Sigmoid colon (tissue), 7 donors: ENCODE data around the gene DNAJC5. TPM values are rescaled to one million over a fixed set of nuclear protein-coding genes. Genes with fewer than 3 reads are reported as not detected.
"Not testable (repeated sequence)": the region's sequence is repeated elsewhere in the genome, so short reads cannot be mapped to it uniquely, and the experiment has no call there.

ENCODE experiments used
- DNase-seq: peaks from one replicate; pipeline ENCODE4 v3.0.0-alpha.2; 2019
- H3K27ac ChIP-seq, 4 donors: fragments of 200-600 bp; sonication (generic); one replicate each; pipeline ENCODE4 v1.5.1; 2016 to 2019; ENCODE audit warnings: mild to moderate bottlenecking in 1 of 4
- H3K27me3 ChIP-seq, 3 donors: fragments of 200-600 bp; sonication (generic); one replicate each; pipeline ENCODE4 v1.5.1; 2019; ENCODE audit warnings: mild to moderate bottlenecking in 1 of 3
- H3K36me3 ChIP-seq, 4 donors: fragments of 200-600 bp; sonication (generic); one replicate each; pipeline ENCODE4 v1.5.1; 2016 to 2019
- H3K4me1 ChIP-seq, 4 donors: fragments of 200-600 bp; sonication (generic); one replicate each; pipeline ENCODE4 v1.5.1; 2017 to 2019
- H3K4me3 ChIP-seq, 4 donors: fragments of 200-600 bp; sonication (generic); one replicate each; pipeline ENCODE4 v1.5.1; 2017 to 2019; ENCODE audit warnings: mild to moderate bottlenecking in 2 of 4, moderate library complexity in 1 of 4
- H3K9me3 ChIP-seq, 4 donors: fragments of 200-600 bp in 3 of 4; sonication (generic) in 3 of 4; one replicate each; pipeline versions ENCODE4 v1.5.1 to v1.6.1; 2013 to 2019
- CTCF ChIP-seq, 4 experiments: fragments of 450-650 bp in 3 of 4; fragments of 200-600 bp in 1 of 4; IDR thresholded peaks; one replicate each; pipeline ENCODE4 v1.5.1; 2016 to 2019; ENCODE audit warnings: antibody characterized with exemption in 4 of 4, mild to moderate bottlenecking in 3 of 4, moderate library complexity in 2 of 4
- EP300 ChIP-seq, 4 donors: sonication (generic); formaldehyde crosslinking; IDR thresholded peaks; one replicate each; pipeline ENCODE4 v1.6.1; 2017; ENCODE audit warnings: antibody characterized with exemption in 4 of 4
- POLR2A ChIP-seq, 2 donors: fragments of 450-650 bp; IDR thresholded peaks; one replicate each; pipeline ENCODE4 v1.6.1; 2016; ENCODE audit warnings: antibody characterized with exemption in 2 of 2, mild to moderate bottlenecking in 2 of 2, moderate library complexity in 2 of 2
- POLR2AphosphoS5 ChIP-seq, 4 donors: sonication (generic); formaldehyde crosslinking; IDR thresholded peaks; one replicate each; pipeline ENCODE4 v1.6.1; 2017; ENCODE audit warnings: antibody characterized with exemption in 4 of 4
- WGBS, 2 donors: extraction: QIAGEN DNeasy Blood & Tissue Kit; methylation state at CpG; one replicate each; pipeline ENCODE4 v1.1.7; 2013; 5-methylcytosine and 5-hydroxymethylcytosine counted together
- intact Hi-C: fragments of 100-400 bp; cut with DNase I; formaldehyde crosslinking; loops from one replicate; pipeline ENCODE4 v1.15.1; 2023
- polyA plus RNA-seq, 3 donors: library from polyadenylated mRNA; stranded (reverse); fragments of 200-250 nt; gene quantifications; one replicate each; pipeline ENCODE4 v1.2.3, GENCODE V29; 2013
- total RNA-seq, 4 donors: library from RNA; depleted of rRNA; stranded (reverse); fragments of >200 nt; gene quantifications; one replicate each; pipeline ENCODE4 v1.1.0, GENCODE V29; 2016
- donor health status: healthy with polysubstance abuse.
- donor health status: Bipolar disorder and iron deficiency.
- donor health status: healthy.

The DNAJC5 gene
- total and polyA plus RNA-seq, 7 donors: 21.6 to 62.8 (median 31.4) TPM

DNA sequence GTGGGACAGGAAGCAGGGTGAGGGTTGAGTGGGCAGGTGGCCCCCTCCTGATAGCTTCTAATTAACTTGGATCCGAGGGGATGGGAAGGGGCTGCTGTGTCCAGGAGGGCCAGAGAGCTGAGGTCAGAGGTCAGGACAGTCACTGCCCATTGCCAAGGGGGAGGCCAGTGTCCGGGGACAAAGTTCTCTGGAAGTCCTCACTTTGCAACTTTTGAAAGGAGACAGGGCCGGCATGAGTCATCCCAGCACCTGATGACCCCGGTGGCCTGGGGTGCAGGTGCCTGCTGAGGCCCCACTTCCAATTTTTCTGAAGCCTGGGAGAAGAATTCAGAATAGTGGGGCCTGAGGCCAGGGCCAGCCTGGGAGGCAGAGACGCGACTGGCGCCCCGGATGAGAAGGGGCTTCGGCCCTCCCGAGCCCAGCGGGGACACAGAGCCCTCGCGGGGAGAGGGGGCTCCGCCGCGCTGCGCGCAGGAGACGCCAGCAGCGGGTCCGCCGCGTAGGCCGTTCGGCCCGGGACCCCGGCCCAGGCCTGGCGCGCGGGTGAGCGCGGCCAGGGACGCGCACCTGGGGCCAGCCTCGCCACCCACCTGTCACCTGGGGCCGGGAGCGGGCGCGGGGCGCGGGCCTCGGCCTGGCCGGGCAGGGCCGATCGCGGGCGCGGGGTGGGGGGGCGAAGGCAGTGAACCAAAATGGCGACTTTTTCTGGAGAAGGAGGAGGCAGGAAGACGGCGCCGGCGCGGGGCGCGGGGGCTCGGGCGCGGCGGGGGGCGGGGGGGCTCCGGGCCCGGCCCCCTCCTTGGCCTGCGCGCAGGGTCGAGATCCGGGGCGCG, 74.2 kb downstream of the DNAJC5 start:
- 3 to 10% methylated on average over 70 of the region's 70 CpGs for WGBS, 2 donors
- Histone ChIP-seq H3K4me1 (peaks cover 0 to 27% (median 23%) of the 10 kb centered on the region in 4 donors), H3K9me3 (no peaks in the 10 kb centered on the region), H3K27me3 (no peaks in the 10 kb centered on the region), H3K4me3 (peak overlapping the region; percentile 46 to 73 (median 68)), H3K36me3 (peaks cover 0 to 19% (median 12%) of the 10 kb centered on the region in 4 donors), H3K27ac (peak overlapping the region; percentile 48 to 81 (median 77))
- TF ChIP-seq CTCF (IDR thresholded peaks at IDR 0.05): no peak
- TF ChIP-seq POLR2AphosphoS5 (IDR thresholded peaks at IDR 0.05): no peak
- no peak for TF ChIP-seq POLR2A (IDR thresholded peaks at IDR 0.05)
- TF ChIP-seq EP300 (IDR thresholded peaks at IDR 0.05): no peak
- intact Hi-C loops: no loop called here
- DNase-seq: peak; percentile 63

- H3K27me3 ChIP-seq: no peaks in the 10 kb centered on the region
- intact Hi-C loops: loop anchor here (5.0 to 10.0 kb wide), 4 partner anchors 193 to 755 kb away; partner anchors contain the start of genes PPDPF, RTEL1, STMN3 and YTHDF1
- DNase-seq: peak; percentile 83
- H3K4me3 ChIP-seq: peak within 1 kb of the TSS; percentile 46 to 73 (median 68)
- H3K36me3 ChIP-seq: peaks cover 0 to 15% (median 10%) of the 10 kb centered on the region in 4 donors
- TF ChIP-seq EP300 (IDR thresholded peaks at IDR 0.05) (no peak), CTCF (IDR thresholded peaks at IDR 0.05) (no peak), POLR2A (IDR thresholded peaks at IDR 0.05) (no peak), POLR2AphosphoS5 (IDR thresholded peaks at IDR 0.05) (peak in 2 of 4 donors; percentile 31 to 44)
- no peaks in the 10 kb centered on the region for H3K9me3 ChIP-seq
- peaks cover 0 to 28% (median 24%) of the 10 kb centered on the region in 4 donors for H3K4me1 ChIP-seq
- 3 to 4% methylated on average over 70 of the region's 73 CpGs for WGBS, 2 donors
- H3K27ac ChIP-seq: peak within 1 kb of the TSS; percentile 48 to 81 (median 77)
Observed at GRCh38 chr20:63969838-63970713, 75.2 kb downstream of the DNAJC5 start, which contains the start of gene ZNF512B. TSS of gene ZNF512B (minus strand) at chr20:63969930. CDS start at chr20:63967950, 1,980 bp downstream.

- H3K27me3 ChIP-seq: no peaks in the 10 kb centered on the region
- no peak overlapping the region for H3K4me3 ChIP-seq
- no peak for DNase-seq
- H3K9me3 ChIP-seq: no peaks in the 10 kb centered on the region
- H3K27ac ChIP-seq: peak overlapping the region in 1 of 4 donors; percentile 48
- H3K4me1 ChIP-seq: peaks cover 0 to 28% (median 24%) of the 10 kb centered on the region in 4 donors
- H3K36me3 ChIP-seq: peaks cover 0 to 15% (median 10%) of the 10 kb centered on the region in 4 donors
- WGBS, 2 donors: 82 to 95% methylated on average over 5 of the region's 5 CpGs
- TF ChIP-seq POLR2AphosphoS5 (IDR thresholded peaks at IDR 0.05) (no peak), CTCF (IDR thresholded peaks at IDR 0.05) (no peak), EP300 (IDR thresholded peaks at IDR 0.05) (no peak), POLR2A (IDR thresholded peaks at IDR 0.05) (no peak)
- intact Hi-C loops: loop anchor here (5.0 to 10.0 kb wide), 4 partner anchors 194 to 756 kb away; partner anchors contain the start of genes PPDPF, RTEL1, STMN3 and YTHDF1
Observed at GRCh38 chr20:63970714-63971431, 75.9 kb downstream of the DNAJC5 start.

- intact Hi-C loops: loop anchor here (5.0 to 10.0 kb wide), 4 partner anchors 195 to 757 kb away; partner anchors contain the start of genes PPDPF, RTEL1, STMN3 and YTHDF1
- H3K9me3 ChIP-seq, H3K36me3 ChIP-seq, H3K27me3 ChIP-seq, DNase-seq, H3K4me3 ChIP-seq: not testable (repeated sequence)
- WGBS, 2 donors: 79 to 86% methylated on average over 10 of the region's 10 CpGs
- Histone ChIP-seq H3K4me1 (peaks cover 0 to 28% (median 24%) of the 10 kb centered on the region in 4 donors), H3K27ac (peak overlapping the region in 1 of 4 donors; percentile 29)
Observed at GRCh38 chr20:63971960-63972311, 77.0 kb downstream of the DNAJC5 start.
